Measurements from ENCODE around the gene SEL1L3.

GRCh38 chr4:25725870-25726269 is 136.9 kb downstream of the SEL1L3 start:
- TF ChIP-seq CTCF (IDR thresholded peaks at IDR 0.05) (no peak), POLR2A (IDR thresholded peaks at IDR 0.05) (no peak)
